Sigmoid colon (tissue), 7 donors: ENCODE data around the gene ARRDC2. TPM values are rescaled to one million over a fixed set of nuclear protein-coding genes. Genes with fewer than 3 reads are reported as not detected.

Experiments used
- DNase-seq: peaks from one replicate; pipeline ENCODE4 v3.0.0-alpha.2; 2019
- H3K27ac ChIP-seq, 4 donors: fragments of 200-600 bp; sonication (generic); one replicate each; pipeline ENCODE4 v1.5.1; 2016 to 2019; ENCODE audit warnings: mild to moderate bottlenecking in 1 of 4
- H3K27me3 ChIP-seq, 3 donors: fragments of 200-600 bp; sonication (generic); one replicate each; pipeline ENCODE4 v1.5.1; 2019; ENCODE audit warnings: mild to moderate bottlenecking in 1 of 3
- H3K36me3 ChIP-seq, 4 donors: fragments of 200-600 bp; sonication (generic); one replicate each; pipeline ENCODE4 v1.5.1; 2016 to 2019
- H3K4me1 ChIP-seq, 4 donors: fragments of 200-600 bp; sonication (generic); one replicate each; pipeline ENCODE4 v1.5.1; 2017 to 2019
- H3K4me3 ChIP-seq, 4 donors: fragments of 200-600 bp; sonication (generic); one replicate each; pipeline ENCODE4 v1.5.1; 2017 to 2019; ENCODE audit warnings: mild to moderate bottlenecking in 2 of 4, moderate library complexity in 1 of 4
- H3K9me3 ChIP-seq, 4 donors: fragments of 200-600 bp in 3 of 4; sonication (generic) in 3 of 4; one replicate each; pipeline versions ENCODE4 v1.5.1 to v1.6.1; 2013 to 2019
- EP300 ChIP-seq, 4 donors: sonication (generic); formaldehyde crosslinking; IDR thresholded peaks; one replicate each; pipeline ENCODE4 v1.6.1; 2017; ENCODE audit warnings: antibody characterized with exemption in 4 of 4
- POLR2A ChIP-seq, 2 donors: fragments of 450-650 bp; IDR thresholded peaks; one replicate each; pipeline ENCODE4 v1.6.1; 2016; ENCODE audit warnings: antibody characterized with exemption in 2 of 2, mild to moderate bottlenecking in 2 of 2, moderate library complexity in 2 of 2
- POLR2AphosphoS5 ChIP-seq, 4 donors: sonication (generic); formaldehyde crosslinking; IDR thresholded peaks; one replicate each; pipeline ENCODE4 v1.6.1; 2017; ENCODE audit warnings: antibody characterized with exemption in 4 of 4
- WGBS, 2 donors: extraction: QIAGEN DNeasy Blood & Tissue Kit; methylation state at CpG; one replicate each; pipeline ENCODE4 v1.1.7; 2013; 5-methylcytosine and 5-hydroxymethylcytosine counted together
- intact Hi-C: fragments of 100-400 bp; cut with DNase I; formaldehyde crosslinking; loops from one replicate; pipeline ENCODE4 v1.15.1; 2023
- polyA plus RNA-seq, 3 donors: library from polyadenylated mRNA; stranded (reverse); fragments of 200-250 nt; gene quantifications; one replicate each; pipeline ENCODE4 v1.2.3, GENCODE V29; 2013
- total RNA-seq, 4 donors: library from RNA; depleted of rRNA; stranded (reverse); fragments of >200 nt; gene quantifications; one replicate each; pipeline ENCODE4 v1.1.0, GENCODE V29; 2016
- TF ChIP-seq, protein P1 (sequence below), 4 experiments: fragments of 450-650 bp in 3 of 4; fragments of 200-600 bp in 1 of 4; IDR thresholded peaks; one replicate each; pipeline ENCODE4 v1.5.1; 2016 to 2019; ENCODE audit warnings: antibody characterized with exemption in 4 of 4, mild to moderate bottlenecking in 3 of 4, moderate library complexity in 2 of 4
- donor health status: healthy with polysubstance abuse.
- donor health status: Bipolar disorder and iron deficiency.
- donor health status: healthy.

ARRDC2 gene
- total and polyA plus RNA-seq, 7 donors: 22.2 to 54.2 (median 36.6) TPM

- DNase-seq: no peak
- Histone ChIP-seq H3K27me3 (peaks cover under 1 to 10% (median 4%) of the 10 kb centered on the region in 3 donors), H3K4me1 (no peaks in the 10 kb centered on the region), H3K36me3 (no peaks in the 10 kb centered on the region), H3K4me3 (no peak overlapping the region), H3K9me3 (no peaks in the 10 kb centered on the region), H3K27ac (no peak overlapping the region)
- TF ChIP-seq, protein P1, sequence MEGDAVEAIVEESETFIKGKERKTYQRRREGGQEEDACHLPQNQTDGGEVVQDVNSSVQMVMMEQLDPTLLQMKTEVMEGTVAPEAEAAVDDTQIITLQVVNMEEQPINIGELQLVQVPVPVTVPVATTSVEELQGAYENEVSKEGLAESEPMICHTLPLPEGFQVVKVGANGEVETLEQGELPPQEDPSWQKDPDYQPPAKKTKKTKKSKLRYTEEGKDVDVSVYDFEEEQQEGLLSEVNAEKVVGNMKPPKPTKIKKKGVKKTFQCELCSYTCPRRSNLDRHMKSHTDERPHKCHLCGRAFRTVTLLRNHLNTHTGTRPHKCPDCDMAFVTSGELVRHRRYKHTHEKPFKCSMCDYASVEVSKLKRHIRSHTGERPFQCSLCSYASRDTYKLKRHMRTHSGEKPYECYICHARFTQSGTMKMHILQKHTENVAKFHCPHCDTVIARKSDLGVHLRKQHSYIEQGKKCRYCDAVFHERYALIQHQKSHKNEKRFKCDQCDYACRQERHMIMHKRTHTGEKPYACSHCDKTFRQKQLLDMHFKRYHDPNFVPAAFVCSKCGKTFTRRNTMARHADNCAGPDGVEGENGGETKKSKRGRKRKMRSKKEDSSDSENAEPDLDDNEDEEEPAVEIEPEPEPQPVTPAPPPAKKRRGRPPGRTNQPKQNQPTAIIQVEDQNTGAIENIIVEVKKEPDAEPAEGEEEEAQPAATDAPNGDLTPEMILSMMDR (IDR thresholded peaks at IDR 0.05): no peak
- TF ChIP-seq POLR2A (IDR thresholded peaks at IDR 0.05) (no peak), EP300 (IDR thresholded peaks at IDR 0.05) (no peak), POLR2AphosphoS5 (IDR thresholded peaks at IDR 0.05) (no peak)
- intact Hi-C loops: no loop called here
- 87 to 92% methylated on average over 13 of the region's 13 CpGs for WGBS, 2 donors
Observed at GRCh38 chr19:17988161-17988560, 19.8 kb upstream of the ARRDC2 start.

- Histone ChIP-seq H3K4me1 (no peaks in the 10 kb centered on the region), H3K4me3 (no peak overlapping the region), H3K27me3 (no peaks in the 10 kb centered on the region), H3K36me3 (no peaks in the 10 kb centered on the region), H3K27ac (no peak overlapping the region), H3K9me3 (no peaks in the 10 kb centered on the region)
- 89 to 95% methylated on average over 16 of the region's 16 CpGs for WGBS, 2 donors
- intact Hi-C loops: no loop called here
- DNase-seq: no peak
- no peak for TF ChIP-seq EP300 (IDR thresholded peaks at IDR 0.05)
- TF ChIP-seq POLR2A (IDR thresholded peaks at IDR 0.05): no peak
- TF ChIP-seq, protein P1 (IDR thresholded peaks at IDR 0.05): no peak
- no peak for TF ChIP-seq POLR2AphosphoS5 (IDR thresholded peaks at IDR 0.05)
Observed at GRCh38 chr19:17989425-17990094, 18.4 kb upstream of the ARRDC2 start.

- Histone ChIP-seq H3K4me3 (no peak overlapping the region), H3K27ac (no peak overlapping the region), H3K36me3 (no peaks in the 10 kb centered on the region), H3K4me1 (no peaks in the 10 kb centered on the region), H3K27me3 (no peaks in the 10 kb centered on the region), H3K9me3 (no peaks in the 10 kb centered on the region)
- DNase-seq: no peak
- WGBS, 2 donors: 64 to 85% methylated on average over 27 of the region's 27 CpGs
- intact Hi-C loops: no loop called here
- no peak for TF ChIP-seq POLR2A (IDR thresholded peaks at IDR 0.05)
- TF ChIP-seq POLR2AphosphoS5 (IDR thresholded peaks at IDR 0.05): no peak
- TF ChIP-seq, protein P1 (IDR thresholded peaks at IDR 0.05): no peak
Observed at GRCh38 chr19:17993076-17993813, 14.7 kb upstream of the ARRDC2 start.

DNA sequence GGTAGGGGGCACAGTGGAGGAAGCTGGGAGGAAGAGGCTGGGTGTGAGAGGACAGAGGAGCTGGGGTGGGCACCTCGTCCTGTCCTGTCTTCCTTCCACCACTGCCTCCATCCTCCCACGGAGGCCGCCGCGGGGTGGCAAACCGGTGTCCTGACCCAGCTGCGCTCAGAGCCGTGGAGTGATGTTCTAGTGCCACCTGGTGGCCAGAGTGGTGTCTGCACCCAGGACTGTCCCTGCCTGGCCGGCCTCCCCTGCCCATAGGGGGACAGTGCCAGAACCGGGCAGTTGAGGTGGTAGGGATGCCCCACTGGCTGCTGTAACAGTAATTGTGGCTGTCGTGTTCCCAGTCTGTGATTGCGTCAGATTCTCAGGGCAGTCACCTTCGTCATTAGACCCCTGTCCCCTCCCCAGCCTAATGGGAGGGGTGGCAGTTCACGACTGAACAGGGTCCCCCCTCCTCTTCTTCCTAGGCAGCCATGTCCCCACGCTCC lies 11.1 kb upstream of the ARRDC2 start:
- intact Hi-C loops: loop anchor here (1.0 to 2.0 kb wide), 3 partner anchors 50 to 138 kb away; partner anchors contain the start of gene RPL18A
- 4 to 13% methylated on average over 15 of the region's 15 CpGs for WGBS, 2 donors
- Histone ChIP-seq H3K4me1 (peaks cover 0 to 12% (median 11%) of the 10 kb centered on the region in 4 donors), H3K9me3 (no peaks in the 10 kb centered on the region), H3K27ac (no peak overlapping the region), H3K4me3 (no peak overlapping the region), H3K27me3 (no peaks in the 10 kb centered on the region), H3K36me3 (no peaks in the 10 kb centered on the region)
- TF ChIP-seq POLR2A (IDR thresholded peaks at IDR 0.05): no peak
- TF ChIP-seq, protein P1 (IDR thresholded peaks at IDR 0.05): peak; percentile 96 to 98 (median 97)
- peak; percentile 92 for DNase-seq
